Prostate gland (tissue), 1 donor: ENCODE measurements around the gene ACTN2.

Experiments used
- POLR2A ChIP-seq: fragments of 450-650 bp; IDR thresholded peaks from one replicate; pipeline ENCODE4 v1.6.1; 2016; ENCODE audit warnings: antibody characterized with exemption, mild to moderate bottlenecking
- POLR2AphosphoS5 ChIP-seq: sonication (generic); formaldehyde crosslinking; IDR thresholded peaks from one replicate; pipeline ENCODE4 v1.6.1; 2017; ENCODE audit warnings: antibody characterized with exemption

DNA sequence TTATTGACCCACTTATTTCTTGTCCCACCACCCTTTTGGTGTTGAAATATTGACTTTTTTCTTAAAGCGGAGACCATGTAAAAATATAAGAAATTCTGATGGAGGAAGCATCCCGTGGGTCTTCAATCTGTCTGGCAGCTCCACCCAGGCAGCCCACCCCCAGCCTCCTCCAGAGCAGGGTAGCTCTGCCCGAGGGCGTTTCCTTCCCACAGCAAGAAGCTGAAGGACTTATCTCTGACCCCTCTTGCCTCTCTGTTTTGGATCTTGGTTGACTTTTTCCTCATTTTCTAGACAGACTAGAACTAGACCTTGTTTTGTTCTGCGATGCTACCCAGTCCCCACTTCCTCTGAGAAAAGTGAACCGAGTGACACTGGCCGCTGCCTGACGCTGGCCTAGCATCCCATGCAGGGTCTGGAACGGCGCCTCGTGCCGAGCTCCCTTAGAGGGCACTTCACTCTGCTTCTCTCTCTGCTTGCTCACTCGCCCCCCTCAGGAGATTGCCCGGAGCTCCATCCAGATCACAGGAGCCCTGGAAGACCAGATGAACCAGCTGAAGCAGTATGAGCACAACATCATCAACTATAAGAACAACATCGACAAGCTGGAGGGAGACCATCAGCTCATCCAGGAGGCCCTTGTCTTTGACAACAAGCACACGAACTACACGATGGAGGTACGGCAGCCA lies 68.4 kb downstream of the ACTN2 start:
- TF ChIP-seq POLR2A (no peak), POLR2AphosphoS5 (no peak)
